Effector memory CD8-positive, alpha-beta T cell (primary cell): ENCODE measurements around the gene STK11IP.

ENCODE experiments used
- ATAC-seq: fragments of 150-1000 bp; cut with Tn5 transposase; replicated peaks from 2 replicates; pipeline ENCODE4 v1.10.0; 2021; ENCODE audit warnings: mild to moderate bottlenecking, moderate library complexity
- DNase-seq, 3 experiments: peaks; one replicate each; pipeline ENCODE4 v3.0.0; 2021
- H3K27ac Mint-ChIP-seq, 2 donors: one replicate each; pipeline ENCODE4 v1.8.0; 2022; ENCODE audit warnings: mild to moderate bottlenecking in 2 of 2, mixed read lengths in 2 of 2, moderate library complexity in 2 of 2
- H3K27me3 Mint-ChIP-seq, 2 donors: one replicate each; pipeline ENCODE4 v1.8.0; 2022; ENCODE audit warnings: mixed read lengths in 2 of 2
- H3K36me3 Mint-ChIP-seq: one replicate; pipeline ENCODE4 v1.8.0; 2022; ENCODE audit warnings: mild to moderate bottlenecking, moderate library complexity, mixed read lengths; ENCODE audit not compliant: insufficient read depth
- H3K4me1 Mint-ChIP-seq, 2 donors: one replicate each; pipeline ENCODE4 v1.8.0; 2022; ENCODE audit warnings: low read depth in 2 of 2, mixed read lengths in 2 of 2
- H3K4me3 Mint-ChIP-seq, 2 donors: one replicate each; pipeline ENCODE4 v1.8.0; 2022; ENCODE audit warnings: mild to moderate bottlenecking in 2 of 2, mixed read lengths in 2 of 2, moderate library complexity in 2 of 2
- H3K9me3 Mint-ChIP-seq, 2 donors: one replicate each; pipeline ENCODE4 v1.8.0; 2022; ENCODE audit warnings: mixed read lengths in 2 of 2
- total RNA-seq, 9 experiments: gene quantifications; one replicate each; lab custom pipeline; 2026; lab: John Stamatoyannopoulos, UW

Gene STK11IP
- total RNA-seq: 34.3 to 56.1 (median 44.8) reads per million in 9 experiments

GRCh38 chr2:219597552-219598307, at the start of gene STK11IP:
Gene STK11IP, plus strand, starts transcription at chr2:219597857. Its CDS starts 263 bp downstream, at chr2:219598120.
- Mint-ChIP-seq H3K27ac (peak within 1 kb of the TSS; percentile 94 to 97), H3K36me3 (peaks cover 32% of the 10 kb centered on the region), H3K27me3 (peaks cover 6 to 8% of the 10 kb centered on the region in 2 donors), H3K4me1 (peaks cover 7 to 17% of the 10 kb centered on the region in 2 donors), H3K4me3 (peak within 1 kb of the TSS; percentile 94 to 95), H3K9me3 (no peaks in the 10 kb centered on the region)
- ATAC-seq: peak; percentile 91
- peak; percentile 83 to 87 (median 86) for DNase-seq

- no peak overlapping the region for H3K27ac Mint-ChIP-seq
- ATAC-seq (no peak), DNase-seq (no peak)
- peaks cover 15 to 17% of the 10 kb centered on the region in 2 donors for H3K4me1 Mint-ChIP-seq
- H3K9me3 Mint-ChIP-seq: no peaks in the 10 kb centered on the region
- H3K4me3 Mint-ChIP-seq: no peak overlapping the region
- peaks cover under 1% of the 10 kb centered on the region for H3K36me3 Mint-ChIP-seq
- H3K27me3 Mint-ChIP-seq: peaks cover 28 to 63% of the 10 kb centered on the region in 2 donors
Measured at GRCh38 chr2:219548990-219549389, 48.7 kb upstream of the STK11IP start.

- no peak overlapping the region for H3K4me3 Mint-ChIP-seq
- H3K36me3 Mint-ChIP-seq: peaks cover 4% of the 10 kb centered on the region
- ATAC-seq (no peak), DNase-seq (no peak)
- H3K4me1 Mint-ChIP-seq: peaks cover 11% of the 10 kb centered on the region in 2 donors
- peaks cover 34 to 70% of the 10 kb centered on the region in 2 donors for H3K27me3 Mint-ChIP-seq
- no peak overlapping the region for H3K27ac Mint-ChIP-seq
- H3K9me3 Mint-ChIP-seq: no peaks in the 10 kb centered on the region
Measured at GRCh38 chr2:219549619-219550018, 48.0 kb upstream of the STK11IP start.

- H3K4me1 Mint-ChIP-seq: peaks cover 8% of the 10 kb centered on the region in 2 donors
- no peaks in the 10 kb centered on the region for H3K9me3 Mint-ChIP-seq
- H3K4me3 Mint-ChIP-seq: peak overlapping the region; percentile 84 to 90
- DNase-seq (peak in 1 of 3 experiments; percentile 14), ATAC-seq (peak; percentile 11)
- H3K36me3 Mint-ChIP-seq: peaks cover 4% of the 10 kb centered on the region
- no peak overlapping the region for H3K27ac Mint-ChIP-seq
- peaks cover 50 to 91% of the 10 kb centered on the region in 2 donors for H3K27me3 Mint-ChIP-seq
Measured at GRCh38 chr2:219551441-219552381, 45.9 kb upstream of the STK11IP start.

GRCh38 chr2:219552382-219553167, 45.1 kb upstream of the STK11IP start:
- Mint-ChIP-seq H3K9me3 (no peaks in the 10 kb centered on the region), H3K4me3 (peak overlapping the region; percentile 84 to 90), H3K27me3 (peaks cover 52 to 88% of the 10 kb centered on the region in 2 donors), H3K4me1 (peaks cover 8% of the 10 kb centered on the region in 2 donors), H3K27ac (no peak overlapping the region), H3K36me3 (peaks cover 4% of the 10 kb centered on the region)
- DNase-seq (peak; percentile 71 to 79 (median 72)), ATAC-seq (peak; percentile 96)

GRCh38 chr2:219553168-219553417, 44.6 kb upstream of the STK11IP start:
- peaks cover 8% of the 10 kb centered on the region in 2 donors for H3K4me1 Mint-ChIP-seq
- ATAC-seq (no peak), DNase-seq (no peak)
- H3K36me3 Mint-ChIP-seq: peaks cover 4% of the 10 kb centered on the region
- peaks cover 52 to 87% of the 10 kb centered on the region in 2 donors for H3K27me3 Mint-ChIP-seq
- peak overlapping the region in 1 of 2 donors; percentile 29 for H3K4me3 Mint-ChIP-seq
- no peaks in the 10 kb centered on the region for H3K9me3 Mint-ChIP-seq
- H3K27ac Mint-ChIP-seq: no peak overlapping the region

- H3K4me3 Mint-ChIP-seq: peak overlapping the region; percentile 29 to 33
- ATAC-seq (no peak), DNase-seq (no peak)
- H3K27ac Mint-ChIP-seq: no peak overlapping the region
- H3K36me3 Mint-ChIP-seq: peaks cover 4% of the 10 kb centered on the region
- H3K27me3 Mint-ChIP-seq: peaks cover 53 to 87% of the 10 kb centered on the region in 2 donors
- no peaks in the 10 kb centered on the region for H3K9me3 Mint-ChIP-seq
- H3K4me1 Mint-ChIP-seq: peaks cover 8% of the 10 kb centered on the region in 2 donors
Measured at GRCh38 chr2:219553463-219553963, 44.1 kb upstream of the STK11IP start.

- no peak overlapping the region for H3K27ac Mint-ChIP-seq
- H3K27me3 Mint-ChIP-seq: peaks cover 57 to 87% of the 10 kb centered on the region in 2 donors
- H3K4me1 Mint-ChIP-seq: peaks cover 8% of the 10 kb centered on the region in 2 donors
- DNase-seq: no peak
- ATAC-seq: no peak
- no peak overlapping the region for H3K4me3 Mint-ChIP-seq
- H3K9me3 Mint-ChIP-seq: no peaks in the 10 kb centered on the region
- peaks cover 4% of the 10 kb centered on the region for H3K36me3 Mint-ChIP-seq
Measured at GRCh38 chr2:219554350-219554749, 43.3 kb upstream of the STK11IP start.

GRCh38 chr2:219555956-219556355, 41.7 kb upstream of the STK11IP start:
- no peak overlapping the region for H3K4me3 Mint-ChIP-seq
- no peak for ATAC-seq
- no peak for DNase-seq
- peaks cover 4% of the 10 kb centered on the region for H3K36me3 Mint-ChIP-seq
- H3K27me3 Mint-ChIP-seq: peaks cover 57 to 88% of the 10 kb centered on the region in 2 donors
- no peaks in the 10 kb centered on the region for H3K9me3 Mint-ChIP-seq
- no peak overlapping the region for H3K27ac Mint-ChIP-seq
- H3K4me1 Mint-ChIP-seq: peaks cover 6 to 8% of the 10 kb centered on the region in 2 donors

GRCh38 chr2:219556413-219556812, 41.2 kb upstream of the STK11IP start:
- Mint-ChIP-seq H3K9me3 (no peaks in the 10 kb centered on the region), H3K36me3 (peaks cover 4% of the 10 kb centered on the region), H3K4me1 (peaks cover 5 to 8% of the 10 kb centered on the region in 2 donors), H3K27ac (no peak overlapping the region), H3K27me3 (peaks cover 55 to 88% of the 10 kb centered on the region in 2 donors), H3K4me3 (no peak overlapping the region)
- ATAC-seq (no peak), DNase-seq (no peak)

GRCh38 chr2:219557320-219557719, 40.3 kb upstream of the STK11IP start:
- DNase-seq: no peak
- Mint-ChIP-seq H3K27me3 (peaks cover 53 to 88% of the 10 kb centered on the region in 2 donors), H3K4me1 (no peaks in the 10 kb centered on the region), H3K4me3 (no peak overlapping the region), H3K9me3 (no peaks in the 10 kb centered on the region), H3K36me3 (peaks cover 4% of the 10 kb centered on the region), H3K27ac (no peak overlapping the region)
- no peak for ATAC-seq

GRCh38 chr2:219557791-219558785, 39.6 kb upstream of the STK11IP start:
- Mint-ChIP-seq H3K4me3 (no peak overlapping the region), H3K36me3 (peaks cover 4% of the 10 kb centered on the region), H3K27ac (no peak overlapping the region), H3K9me3 (no peaks in the 10 kb centered on the region), H3K4me1 (no peaks in the 10 kb centered on the region), H3K27me3 (peaks cover 60 to 94% of the 10 kb centered on the region in 2 donors)
- no peak for ATAC-seq
- DNase-seq: no peak
